GM19351 (cell line): ENCODE measurements around the gene PRKCZ.

ENCODE experiments used
- ATAC-seq: cut with Tn5 transposase; IDR thresholded peaks from one replicate; pipeline ENCODE4 v1.9.1; 2021; ENCODE audit warnings: mild to moderate bottlenecking, moderate library complexity; ENCODE audit not compliant: unreplicated experiment

The PRKCZ gene

GRCh38 chr1:2186901-2187300 is 136.7 kb downstream of the PRKCZ start:
- ATAC-seq, result no peak

DNA sequence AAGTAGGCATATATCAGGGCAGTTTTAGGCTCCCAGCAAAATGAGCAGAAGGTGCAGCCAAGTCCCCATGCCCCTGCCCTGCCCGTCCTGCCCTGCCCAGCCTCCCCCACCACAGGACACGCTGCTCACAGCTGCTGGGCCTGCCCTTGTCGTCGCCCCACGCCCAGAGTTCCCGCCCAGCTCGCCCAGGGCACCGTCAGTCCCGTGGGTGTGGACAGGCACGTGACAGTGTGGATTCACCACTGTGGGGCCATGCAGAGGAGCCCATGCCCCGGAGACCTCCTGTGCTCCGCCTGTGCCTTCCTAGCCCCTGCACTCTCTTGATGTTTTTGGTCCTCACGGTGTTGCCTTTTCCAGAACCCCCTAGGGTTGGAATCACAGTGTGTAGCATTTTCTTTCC is 137.4 kb downstream of the PRKCZ start:
- ATAC-seq, result no peak

- ATAC-seq, result no peak
Observed at GRCh38 chr1:2188336-2188735, 138.1 kb downstream of the PRKCZ start.

GRCh38 chr1:2189459-2190425 is 139.5 kb downstream of the PRKCZ start:
- ATAC-seq, result peak; percentile 86

GRCh38 chr1:2190491-2190976 is 140.3 kb downstream of the PRKCZ start:
- ATAC-seq, result no peak

- no peak for ATAC-seq
Observed at GRCh38 chr1:2192031-2192995, 142.1 kb downstream of the PRKCZ start.

- ATAC-seq, result no peak
Observed at GRCh38 chr1:2193514-2194281, 143.5 kb downstream of the PRKCZ start.

- peak; percentile 50 for ATAC-seq
Observed at GRCh38 chr1:2194319-2194897, 144.2 kb downstream of the PRKCZ start, which contains the start of gene FAAP20. Gene FAAP20, minus strand, starts transcription at chr1:2194772. Its CDS starts 23 bp downstream, at chr1:2194749.

DNA sequence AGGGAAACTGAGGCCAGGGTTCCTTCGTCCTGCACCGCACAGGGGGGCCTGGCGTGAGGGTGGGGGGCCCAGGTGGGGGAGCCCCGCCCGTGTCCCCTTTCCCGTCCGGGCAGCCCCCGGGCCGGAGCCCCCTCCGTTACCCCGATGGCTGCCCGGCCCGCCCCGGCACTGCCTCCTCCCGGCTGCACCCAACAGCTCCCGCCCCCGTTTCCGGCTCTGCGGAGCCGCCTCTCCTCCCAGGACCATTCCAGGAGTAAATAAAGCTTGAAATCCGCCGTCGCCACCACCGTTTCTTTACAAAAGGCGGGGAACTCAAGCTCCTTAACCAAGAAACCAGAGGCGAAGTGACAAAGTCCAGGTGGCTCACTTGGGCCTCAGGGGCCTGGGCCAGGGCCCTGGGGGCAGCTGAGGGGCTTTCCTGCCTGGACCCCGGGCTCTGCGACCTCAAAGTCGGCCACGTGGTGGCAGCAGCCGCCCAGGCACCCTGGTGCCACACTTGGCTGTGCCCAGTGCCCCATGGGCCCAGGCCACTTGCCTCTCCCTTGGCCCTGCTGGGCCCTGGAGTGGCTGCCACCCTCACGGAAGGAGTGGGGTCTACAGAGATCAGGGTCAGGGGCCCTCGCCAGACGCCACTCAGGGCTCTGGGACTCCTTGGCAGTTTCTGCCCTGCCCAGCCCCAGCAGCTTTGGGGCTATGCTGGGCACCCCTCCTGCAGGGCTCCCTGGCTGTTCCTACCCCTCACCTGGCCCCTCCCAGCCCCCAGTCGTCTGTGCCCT is 144.9 kb downstream of the PRKCZ start:
- ATAC-seq, result peak; percentile 61

- no peak for ATAC-seq
Observed at GRCh38 chr1:2195785-2196184, 145.6 kb downstream of the PRKCZ start.

DNA sequence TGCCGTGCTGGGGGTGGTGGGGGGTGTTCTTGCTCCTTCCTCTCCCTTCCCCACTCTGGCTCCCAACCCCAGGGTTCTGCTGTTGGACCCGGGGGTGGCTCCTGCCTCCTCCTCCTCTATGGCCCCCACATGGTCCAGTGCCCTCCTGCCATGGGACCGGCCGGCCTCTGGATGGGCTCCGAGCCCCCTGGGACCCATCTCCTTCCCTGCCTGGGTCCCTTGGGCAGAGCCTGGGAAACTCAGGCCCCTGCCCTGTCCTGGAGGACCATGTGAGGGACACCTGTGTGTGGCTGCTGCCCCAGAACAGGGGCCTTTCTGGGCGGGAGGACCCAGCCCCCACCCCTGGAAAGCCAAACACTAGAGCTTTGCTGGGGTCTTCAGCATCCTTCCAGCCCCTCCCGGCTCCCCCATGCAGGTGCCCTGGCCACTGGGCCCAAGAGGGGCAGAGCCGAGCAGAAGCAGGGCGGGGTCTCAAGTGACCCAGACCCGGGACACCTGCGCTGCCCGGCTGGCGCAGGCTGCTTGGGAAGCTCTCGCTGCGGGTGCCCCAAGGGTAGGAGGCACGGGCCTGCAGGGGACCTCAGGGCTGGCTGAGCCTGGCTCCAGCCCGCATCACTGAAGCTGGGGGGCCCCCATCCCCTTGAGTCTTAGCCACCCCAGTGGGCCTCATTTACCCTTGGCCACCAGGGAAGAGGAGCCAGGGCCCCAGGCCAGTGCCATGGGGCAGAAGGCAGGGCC is 146.9 kb downstream of the PRKCZ start:
- no peak for ATAC-seq

DNA sequence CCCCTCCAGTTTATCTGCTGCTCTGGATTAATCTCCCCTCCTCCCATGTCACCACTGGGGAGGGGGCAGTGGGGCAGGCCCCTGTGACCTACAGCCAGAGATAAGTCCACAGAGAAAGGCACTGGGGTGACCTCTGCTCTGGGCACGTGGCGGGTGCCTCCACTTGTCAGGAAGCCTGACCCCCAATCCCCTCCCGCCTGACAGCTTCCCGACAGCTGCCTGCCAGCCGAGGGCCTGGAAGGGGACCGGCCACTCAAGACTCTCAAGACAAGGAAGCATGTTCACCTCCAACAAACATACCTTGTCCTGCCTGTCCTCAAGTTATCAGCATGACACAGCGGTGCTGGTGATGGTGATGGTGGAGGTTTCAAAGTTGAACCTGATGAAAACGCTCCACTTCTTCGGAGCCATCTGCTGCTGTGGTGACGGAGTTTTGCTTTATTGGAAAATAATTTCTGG is 147.5 kb downstream of the PRKCZ start:
- no peak for ATAC-seq

DNA sequence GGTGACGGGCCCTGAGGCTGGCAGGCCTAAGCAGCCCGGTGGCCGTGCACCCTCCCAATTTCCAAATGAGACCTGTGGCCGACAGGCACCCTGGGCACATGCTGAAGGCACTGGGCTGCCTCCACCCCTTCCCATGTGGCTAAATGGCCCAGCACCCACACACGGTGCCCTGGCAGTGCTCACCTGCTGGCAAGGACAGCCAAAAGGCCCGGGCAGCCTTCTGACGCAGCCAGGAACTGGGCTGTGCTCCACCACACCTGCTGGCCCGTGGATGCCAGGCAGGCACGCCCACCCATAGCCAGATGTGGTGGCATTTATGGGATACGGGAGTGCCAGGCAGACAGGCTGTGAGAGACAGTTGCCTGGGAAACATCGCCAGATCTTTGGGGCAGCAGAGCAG is 148.4 kb downstream of the PRKCZ start:
- ATAC-seq, result no peak

- ATAC-seq, result peak; percentile 48
Observed at GRCh38 chr1:2199042-2199810, 149.0 kb downstream of the PRKCZ start.

DNA sequence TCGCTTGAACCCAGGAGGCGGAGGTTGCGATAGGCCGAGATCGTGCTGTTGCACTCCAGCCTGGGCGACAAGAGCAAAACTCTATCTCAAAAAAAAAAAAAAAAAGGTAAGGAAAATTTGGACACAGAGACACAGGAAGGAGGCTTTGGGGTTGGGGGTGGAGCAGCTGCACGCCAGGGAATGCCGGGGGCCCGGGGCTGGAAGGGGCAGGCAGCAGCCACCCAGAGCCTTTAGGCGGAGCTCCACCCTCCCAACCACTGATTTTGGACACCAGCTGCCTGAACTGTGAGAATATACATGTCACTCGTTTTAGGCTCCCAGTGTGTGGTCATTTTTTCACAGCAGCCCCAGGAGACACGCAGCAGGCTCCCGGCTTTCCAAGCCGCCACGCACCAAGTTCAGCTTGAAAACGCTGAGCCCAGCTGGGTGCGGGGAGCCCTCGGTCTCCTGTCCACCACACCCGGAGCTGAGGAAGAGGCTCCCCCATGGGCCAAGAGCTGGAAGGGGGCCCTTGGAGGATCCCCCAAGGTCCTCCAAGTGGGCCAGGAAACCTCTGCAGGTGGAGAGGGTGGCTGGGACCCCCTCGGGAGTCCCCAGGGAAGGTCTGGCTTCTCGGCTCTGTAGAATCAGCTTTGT is 150.2 kb downstream of the PRKCZ start:
- no peak for ATAC-seq

DNA sequence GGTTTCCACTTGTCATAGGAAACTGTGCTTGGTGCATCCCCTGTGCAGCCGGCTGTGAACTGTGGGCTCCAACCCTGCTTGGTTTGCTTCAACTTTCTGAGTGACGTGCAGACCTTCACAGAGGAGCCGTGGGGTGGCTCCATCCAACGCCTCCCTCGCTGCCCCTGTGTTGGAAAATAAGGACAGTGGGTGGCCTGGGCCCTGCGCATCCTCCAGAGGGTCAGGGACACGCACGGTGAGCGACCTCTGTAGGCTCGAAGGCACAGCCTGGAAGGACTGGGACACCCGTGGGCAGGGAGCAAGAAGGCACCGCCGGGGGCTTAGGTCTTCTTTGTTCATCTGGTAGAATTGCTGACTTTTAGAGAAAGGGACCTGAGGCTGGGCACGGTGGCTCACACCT is 150.9 kb downstream of the PRKCZ start:
- no peak for ATAC-seq

DNA sequence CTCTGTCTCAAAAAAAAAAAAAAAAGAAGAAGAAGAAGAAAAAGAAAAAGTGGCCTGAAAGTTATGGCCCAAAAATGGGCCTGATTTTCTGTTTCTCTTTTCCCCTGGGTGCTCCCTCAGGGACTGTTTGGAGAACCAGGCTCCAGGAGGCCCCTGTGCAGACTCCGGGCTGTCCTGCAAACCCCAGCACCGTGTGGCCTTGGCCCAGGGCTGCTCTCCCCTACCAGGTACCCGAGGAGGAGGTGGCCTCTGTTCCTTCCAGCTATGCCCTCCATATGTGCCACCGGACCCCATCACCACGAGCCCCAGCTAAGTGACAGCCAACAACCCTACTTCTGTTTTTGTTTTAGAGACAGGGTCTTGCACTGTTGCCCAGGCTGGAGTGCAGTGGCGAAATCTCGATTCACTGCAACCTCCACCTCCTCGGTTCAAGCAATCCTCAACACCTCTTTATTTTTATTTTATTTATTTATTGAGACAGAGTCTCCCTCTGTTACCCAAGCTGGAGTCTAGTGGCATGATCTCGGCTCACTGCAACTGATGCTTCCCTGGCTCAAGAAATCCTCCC is 151.9 kb downstream of the PRKCZ start:
- ATAC-seq, result no peak
